Measurements from ENCODE around the gene CATSPERZ.

CATSPERZ gene

DNA sequence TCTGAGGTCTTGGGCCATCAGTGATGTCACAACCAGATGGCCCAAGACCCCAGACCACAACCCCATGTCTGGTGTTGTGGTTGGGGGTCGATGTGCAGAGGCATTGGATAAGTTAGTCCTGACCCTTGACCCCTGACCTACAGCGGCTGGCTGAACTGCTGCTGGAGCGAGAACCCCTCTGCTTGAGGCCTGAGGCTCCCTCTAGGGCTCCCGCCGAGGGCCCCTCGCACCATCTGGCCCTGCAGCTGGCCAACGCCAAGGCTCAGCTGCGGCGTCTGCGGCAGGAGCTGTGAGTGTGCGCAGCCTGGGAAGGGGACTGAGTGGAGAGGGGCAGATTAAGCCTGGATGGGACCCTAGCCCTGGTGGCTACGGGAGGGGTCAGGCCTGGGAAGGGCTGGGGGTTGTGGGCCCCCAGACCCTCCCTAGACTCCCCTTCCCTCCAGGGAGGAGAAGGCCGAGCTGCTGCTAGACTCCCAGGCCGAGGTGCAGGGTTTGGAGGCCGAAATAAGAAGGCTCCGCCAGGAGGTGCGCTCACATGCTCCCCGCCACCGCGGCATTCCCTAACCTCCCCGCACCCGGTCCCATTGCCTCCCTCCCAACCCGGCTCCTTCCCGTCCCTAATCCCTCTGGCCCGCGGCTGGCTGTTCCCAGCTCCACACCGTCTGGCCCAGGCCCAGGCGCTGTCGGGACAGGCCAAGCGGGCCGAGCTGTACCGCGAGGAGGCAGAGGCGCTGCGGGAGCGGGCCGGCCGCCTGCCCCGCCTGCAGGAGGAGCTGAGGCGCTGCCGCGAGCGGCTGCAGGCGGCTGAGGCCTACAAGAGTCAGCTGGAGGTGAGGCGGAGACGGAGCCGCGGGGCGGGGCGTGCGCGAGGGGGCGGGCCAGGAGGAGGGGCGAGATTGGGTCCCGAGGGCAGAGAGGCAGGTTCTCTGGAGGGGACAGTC, 42.0 kb downstream of the CATSPERZ start:
- no peak overlapping the region; the same call in 1 of the 2 replicates for H3K4me3 ChIP-seq (ENCODE audit: low read depth, low read length)
- no peak for DNase-seq (ENCODE audit: low read depth)
- TF ChIP-seq CTCF (IDR thresholded peaks at IDR 0.05; ENCODE audit: low read depth, low read length, missing control alignments): peak; percentile 35

DNA sequence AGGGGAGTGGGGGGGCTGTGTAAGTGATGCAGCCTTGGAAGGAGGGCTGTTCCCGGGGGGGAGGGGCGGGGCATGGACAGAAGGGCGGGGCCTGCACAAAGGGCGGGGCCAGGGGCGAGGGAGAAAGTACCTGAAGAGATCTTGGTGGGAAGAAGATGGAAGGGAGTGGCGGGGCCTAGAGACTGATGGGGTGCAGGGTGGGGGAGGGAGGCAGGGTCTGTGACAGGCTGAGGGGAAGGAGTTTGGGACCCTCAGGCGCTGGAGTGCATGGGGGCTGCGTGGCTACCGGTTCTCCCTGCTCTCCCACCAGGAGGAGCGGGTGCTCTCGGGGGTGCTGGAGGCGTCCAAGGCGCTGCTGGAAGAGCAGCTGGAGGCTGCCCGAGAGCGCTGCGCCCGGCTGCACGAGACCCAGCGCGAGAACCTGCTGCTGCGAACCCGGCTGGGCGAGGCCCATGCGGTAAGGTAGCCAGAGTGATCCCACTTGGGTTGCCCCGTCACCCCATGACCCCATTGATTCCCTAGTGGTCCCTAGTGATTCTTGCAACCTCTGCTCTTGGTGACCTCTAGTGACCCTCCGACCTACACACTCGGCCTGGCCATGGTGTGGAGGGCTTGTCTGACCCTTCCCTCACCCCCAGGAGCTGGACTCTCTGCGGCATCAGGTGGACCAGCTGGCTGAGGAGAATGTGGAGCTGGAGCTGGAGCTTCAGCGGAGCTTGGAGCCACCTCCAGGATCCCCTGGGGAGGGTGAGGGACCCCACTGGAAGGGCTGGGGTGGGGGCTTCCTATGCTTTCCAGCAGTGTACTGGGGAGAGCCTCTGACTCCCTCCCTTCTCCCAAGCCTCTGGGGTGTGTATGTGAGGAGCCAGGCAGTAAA, 42.9 kb downstream of the CATSPERZ start:
- H3K4me3 ChIP-seq (ENCODE audit: low read depth, low read length): no peak overlapping the region
- TF ChIP-seq CTCF (IDR thresholded peaks at IDR 0.05; ENCODE audit: low read depth, low read length, missing control alignments): no peak
- no peak for DNase-seq (ENCODE audit: low read depth)

- H3K4me3 ChIP-seq (ENCODE audit: low read depth, low read length): no peak overlapping the region
- no peak for DNase-seq (ENCODE audit: low read depth)
- TF ChIP-seq CTCF (IDR thresholded peaks at IDR 0.05; ENCODE audit: low read depth, low read length, missing control alignments): peak; percentile 32
Measured at GRCh38 chr11:64343767-64344559, 43.8 kb downstream of the CATSPERZ start.

- no peak for DNase-seq (ENCODE audit: low read depth)
- no peak overlapping the region for H3K4me3 ChIP-seq (ENCODE audit: low read depth, low read length)
- TF ChIP-seq CTCF (IDR thresholded peaks at IDR 0.05; ENCODE audit: low read depth, low read length, missing control alignments): no peak
Measured at GRCh38 chr11:64344787-64345186, 44.6 kb downstream of the CATSPERZ start.

- DNase-seq (ENCODE audit: low read depth): no peak
- H3K4me3 ChIP-seq (ENCODE audit: low read depth, low read length): no peak overlapping the region
- TF ChIP-seq CTCF (IDR thresholded peaks at IDR 0.05; ENCODE audit: low read depth, low read length, missing control alignments): no peak
Measured at GRCh38 chr11:64347193-64347867, 47.2 kb downstream of the CATSPERZ start.

Measured in GM12864 (cell line).